Endothelial cell of umbilical vein (primary cell): ENCODE results near the gene OR2M3. TPM values are rescaled to one million over a fixed set of nuclear protein-coding genes. Genes with fewer than 3 reads are reported as not detected.

Source experiments
- Bru-seq: library from RNA; stranded (reverse); fragments of 400-500 nt; gene quantifications from one replicate; lab custom pipeline; 2021; lab: Mats Ljungman, UMichigan
- BruChase-seq, 2 experiments: library from RNA; stranded (reverse); fragments of 400-500 nt; gene quantifications; one replicate each; lab custom pipeline; 2021; lab: Mats Ljungman, UMichigan
- BruUV-seq: library from RNA; stranded (reverse); fragments of 400-500 nt; replicated peaks from 2 replicates; lab custom pipeline; 2021; lab: Mats Ljungman, UMichigan
- CTCF ChIA-PET: fragments of 300-600, 350-600 bp; sonication (Branson Sonifier 250); formaldehyde crosslinking; loops from one replicate; lab custom pipeline; 2021; ENCODE audit warnings: antibody characterized with exemption, inconsistent platforms; lab: Charles Lee
- POLR2A ChIA-PET: fragments of 300-600, 350-600 bp; sonication (Branson Sonifier 250); formaldehyde crosslinking; loops from one replicate; lab custom pipeline; 2021; ENCODE audit warnings: antibody characterized with exemption, inconsistent platforms; lab: Charles Lee
- DNase-seq: peaks from one replicate; pipeline ENCODE4 v3.0.0-alpha.2; 2011; ENCODE audit warnings: low read depth, low spot score
- FAIRE-seq: peaks from 2 replicates; lab custom pipeline; 2011; peaks lifted over from hg19 to GRCh38; lab: Jason Lieb, UNC
- H2AFZ ChIP-seq: 2 replicates; pipeline ENCODE4 v1.6.0; 2012; ENCODE audit warnings: low read depth, low read length, control low read depth, inconsistent platforms
- H3K27ac ChIP-seq: 2 replicates; pipeline ENCODE4 v1.5.1; 2011; ENCODE audit warnings: low read depth, mild to moderate bottlenecking, control low read depth, low read length, moderate library complexity; ENCODE audit not compliant: insufficient read depth
- H3K27me3 ChIP-seq, 2 experiments: 2 replicates each; pipeline versions ENCODE4 v1.6.0 to v1.6.1; 2011; ENCODE audit warnings: low read length in 2 of 2, mixed read lengths in 1 of 2; ENCODE audit not compliant: control insufficient read depth in 2 of 2, insufficient read depth in 2 of 2
- H3K36me3 ChIP-seq, 2 experiments: 2 replicates in 1 of 2; 3 replicates in 1 of 2; pipeline ENCODE4 v1.5.1; 2011; ENCODE audit warnings: low read length in 2 of 2, mild to moderate bottlenecking in 1 of 2, moderate library complexity in 1 of 2; ENCODE audit not compliant: control insufficient read depth in 2 of 2, insufficient read depth in 2 of 2; ENCODE audit errors: extremely low read depth in 1 of 2
- H3K4me1 ChIP-seq: 3 replicates; pipeline ENCODE4 v1.5.1; 2011; ENCODE audit warnings: mild to moderate bottlenecking, low read length; ENCODE audit not compliant: control insufficient read depth, insufficient read depth; ENCODE audit errors: extremely low read depth
- H3K4me2 ChIP-seq: 2 replicates; pipeline ENCODE4 v1.6.1; 2011; ENCODE audit warnings: low read length, control low read depth, mixed read lengths; ENCODE audit not compliant: insufficient read depth
- H3K4me3 ChIP-seq, 3 experiments: fragments of 200-600 bp in 1 of 3; sonication (generic), shearing (Covaris generic) in 1 of 3; replicated peaks in 1 of 3; 2 replicates each; pipeline ENCODE4 v1.5.1; 2011 to 2016; ENCODE audit warnings: control low read depth in 3 of 3, low read length in 3 of 3, mild to moderate bottlenecking in 2 of 3, inconsistent platforms in 1 of 3, low read depth in 1 of 3, moderate library complexity in 1 of 3; ENCODE audit not compliant: insufficient read depth in 1 of 3
- H3K79me2 ChIP-seq: 2 replicates; pipeline ENCODE4 v1.6.0; 2012; ENCODE audit warnings: low read length, inconsistent platforms; ENCODE audit not compliant: control insufficient read depth, insufficient read depth
- H3K9ac ChIP-seq: replicated peaks from 2 replicates; pipeline ENCODE3; 2011; ENCODE audit warnings: low read length, control low read depth; ENCODE audit not compliant: insufficient read depth; ENCODE audit errors: extremely low read depth
- H3K9me1 ChIP-seq: replicated peaks from 3 replicates; pipeline ENCODE4 v1.6.0; 2011; ENCODE audit warnings: mild to moderate bottlenecking, low read length; ENCODE audit not compliant: control insufficient read depth, insufficient read depth; ENCODE audit errors: extremely low read depth
- H3K9me3 ChIP-seq: replicated peaks from 2 replicates; pipeline ENCODE4 v1.5.1; 2012; ENCODE audit warnings: low read length, inconsistent platforms; ENCODE audit not compliant: control insufficient read depth, insufficient read depth
- H4K20me1 ChIP-seq: replicated peaks from 2 replicates; pipeline ENCODE3; 2011; ENCODE audit warnings: mild to moderate bottlenecking, low read length; ENCODE audit not compliant: control insufficient read depth, insufficient read depth; ENCODE audit errors: extremely low read depth
- CTCF ChIP-seq, 2 donors: IDR thresholded peaks; 1 replicate in 1 of 2; 2 replicates in 1 of 2; pipeline ENCODE4 v1.5.1; 2011; ENCODE audit warnings: low read length in 2 of 2, mild to moderate bottlenecking in 2 of 2, moderate library complexity in 2 of 2, control low read depth in 1 of 2, inconsistent platforms in 1 of 2, low read depth in 1 of 2; ENCODE audit not compliant: insufficient read depth in 1 of 2; ENCODE audit errors: extremely low read depth in 1 of 2
- EZH2 ChIP-seq: IDR thresholded peaks from 2 replicates; pipeline ENCODE4 v1.6.1; 2012; ENCODE audit warnings: borderline replicate concordance, low read depth, mild to moderate bottlenecking, moderate library complexity, low read length, inconsistent platforms; ENCODE audit not compliant: severe bottlenecking
- GATA2 ChIP-seq: IDR thresholded peaks from 2 replicates; pipeline ENCODE4 v1.7.0; 2011; ENCODE audit warnings: low read depth, mild to moderate bottlenecking, moderate library complexity, mixed read lengths, low read length; ENCODE audit not compliant: insufficient read length, insufficient read depth
- JUN ChIP-seq: IDR thresholded peaks from 2 replicates; pipeline ENCODE4 v1.6.1; 2011; ENCODE audit warnings: borderline replicate concordance, low read depth; ENCODE audit not compliant: insufficient read length, insufficient read depth
- MYC ChIP-seq: IDR thresholded peaks from one replicate; pipeline ENCODE4 v1.6.1; 2011; ENCODE audit warnings: mild to moderate bottlenecking, low read depth, low read length
- POLR2A ChIP-seq: IDR thresholded peaks from 2 replicates; pipeline ENCODE4 v1.6.1; 2012; ENCODE audit warnings: low read depth, mild to moderate bottlenecking, control low read depth, low read length
- POLR2AphosphoS5 ChIP-seq: IDR thresholded peaks from 2 replicates; pipeline ENCODE4 v1.6.1; 2012; ENCODE audit warnings: low read depth, mild to moderate bottlenecking, control low read depth, low read length, moderate library complexity; ENCODE audit not compliant: insufficient read depth
- dilution Hi-C: fragments of 300-500 bp; cut with MboI; formaldehyde crosslinking; loops from one replicate; pipeline ENCODE4 v1.15.0; 2019; ENCODE audit warnings: low sequenced_read_pairs; ENCODE audit not compliant: extremely low pct_ligation_motif_present
- intact Hi-C: fragments of 100-400 bp; cut with micrococcal nuclease; formaldehyde crosslinking; loops from one replicate; pipeline ENCODE4 v1.10.0; 2022
- long read RNA-seq: library from polyadenylated mRNA; stranded (forward); transcript quantifications from one replicate; pipeline ENCODE4 v2.0.0, GENCODE V29; 2021
- polyA minus RNA-seq, 3 experiments: library from RNA; depleted of rRNA, polyadenylated mRNA; stranded (reverse); fragments of >200 nt; gene quantifications; 1 replicate in 1 of 3; 2 replicates in 2 of 3; pipeline ENCODE4 v1.2.3, GENCODE V29; 2011
- polyA plus RNA-seq, 4 experiments: library from polyadenylated mRNA; depleted of rRNA in 3 of 4; stranded (reverse) in 3 of 4; unstranded in 1 of 4; fragments of >200 nt; gene quantifications; 2 replicates each; pipeline versions ENCODE4 v1.2.1 to v1.2.3, GENCODE V29; 2011 to 2012; ENCODE audit warnings: missing spikeins in 1 of 4
- total RNA-seq: library from RNA; stranded (reverse); gene quantifications from 2 replicates; pipeline ENCODE4 v1.2.3, GENCODE V29; 2021
- TF ChIP-seq, protein P1 (sequence below): IDR thresholded peaks from 2 replicates; pipeline ENCODE4 v1.6.1; 2011; ENCODE audit not compliant: insufficient read depth, insufficient read length

OR2M3 gene
- total RNA-seq (not detected in 2 replicates), polyA plus RNA-seq (not detected in 2 replicates), polyA minus RNA-seq (not detected in 2 replicates), Bru-seq, nascent RNA (not detected), BruChase-seq, experiment 1, labeled RNA remaining after a 6-hour chase (not detected), BruChase-seq, experiment 2, labeled RNA remaining after a 2-hour chase (not detected)
- not detected in 2 replicates for polyA plus RNA-seq (2011; cell fraction: cytosol; rRNA removed)
- not detected in 2 replicates for polyA plus RNA-seq (2011; cell fraction: nucleus; rRNA removed)
- polyA plus RNA-seq (2012): not detected in 2 replicates
- not detected for polyA minus RNA-seq (2011; cell fraction: cytosol; rRNA and poly(A)+ RNA removed)
- polyA minus RNA-seq (2011; cell fraction: nucleus; rRNA and poly(A)+ RNA removed): 0.24 TPM in 1 of 2 replicates, not detected in the other
- long read RNA-seq: 0 reads

DNA sequence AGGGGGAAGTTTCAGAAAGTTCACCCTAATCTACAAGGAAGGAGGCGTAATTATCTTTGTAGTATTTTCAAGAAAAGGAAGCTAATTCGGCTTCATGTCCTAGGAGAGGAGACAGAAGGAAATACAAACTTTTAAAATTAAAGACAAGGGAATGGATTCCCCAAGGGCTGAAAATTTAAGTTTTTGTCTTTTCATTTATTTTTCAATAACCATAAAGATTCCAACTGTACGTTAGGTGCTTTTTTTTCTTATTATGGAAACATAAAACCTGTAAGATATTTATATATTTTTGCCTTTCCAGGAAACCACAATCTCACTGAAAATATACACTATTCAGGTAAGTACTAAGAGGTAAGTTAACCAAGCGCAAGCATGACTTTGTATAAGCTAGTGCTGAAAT, at the start of gene OR2M3:
TSS of gene OR2M3 (plus strand) at position 301 of the 400 bp plus-strand sequence. CDS start 5,803 bp downstream, outside the sequence.
- BruUV-seq: no TSS peak
- Histone ChIP-seq H3K79me2 (no peaks in the 10 kb centered on the region), H3K4me1 (no peaks in the 10 kb centered on the region), H3K27ac (no peak within 1 kb of the TSS), H3K36me3 (no peaks in the 10 kb centered on the region), H4K20me1 (no peaks in the 10 kb centered on the region), H2AFZ (no peak within 1 kb of the TSS), H3K9me1 (no peaks in the 10 kb centered on the region), H3K27me3 (no peaks in the 10 kb centered on the region), H3K9me3 (no peaks in the 10 kb centered on the region), H3K4me2 (no peak within 1 kb of the TSS), H3K4me3 (no peak within 1 kb of the TSS), H3K9ac (no peak within 1 kb of the TSS)
- ChIA-PET POLR2A (no interaction called here), CTCF (no interaction called here)
- dilution Hi-C loops (no loop called here), intact Hi-C loops (no loop called here)
- DNase-seq (no peak), FAIRE-seq (no peak)
- TF ChIP-seq GATA2: no peak
- TF ChIP-seq POLR2AphosphoS5: no peak
- no peak for TF ChIP-seq JUN
- TF ChIP-seq CTCF (IDR thresholded peaks at IDR 0.05; ENCODE audit: extremely low read depth in 1 of 2, insufficient read depth in 1 of 2, low read depth in 1 of 2, low read length in 2 of 2): no peak
- TF ChIP-seq, protein P1, sequence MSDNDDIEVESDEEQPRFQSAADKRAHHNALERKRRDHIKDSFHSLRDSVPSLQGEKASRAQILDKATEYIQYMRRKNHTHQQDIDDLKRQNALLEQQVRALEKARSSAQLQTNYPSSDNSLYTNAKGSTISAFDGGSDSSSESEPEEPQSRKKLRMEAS: no peak
- no peak for TF ChIP-seq EZH2
- TF ChIP-seq MYC: no peak
- TF ChIP-seq POLR2A: no peak
